H1 (cell line): ENCODE data around the gene CLEC14A. TPM values are rescaled to one million over a fixed set of nuclear protein-coding genes. Genes with fewer than 3 reads are reported as not detected.

Experiments used
- BCL11A ChIP-seq, 2 experiments: IDR thresholded peaks; one replicate each; pipeline ENCODE4 v1.6.1; 2011; ENCODE audit warnings: low read depth in 2 of 2, low read length in 2 of 2, mild to moderate bottlenecking in 2 of 2
- CHD2 ChIP-seq: IDR thresholded peaks from 2 replicates; pipeline ENCODE4 v1.6.1; 2012; ENCODE audit warnings: low read length, improper control_type of control experiment
- GABPA ChIP-seq: IDR thresholded peaks from 2 replicates; pipeline ENCODE4 v1.6.1; 2011; ENCODE audit warnings: mild to moderate bottlenecking, low read length, moderate library complexity, borderline replicate concordance; ENCODE audit not compliant: insufficient read depth
- JUN ChIP-seq: IDR thresholded peaks from 2 replicates; pipeline ENCODE4 v1.6.1; 2011; ENCODE audit warnings: low read depth, mild to moderate bottlenecking, improper control_type of control experiment, low read length
- SP2 ChIP-seq: IDR thresholded peaks from 2 replicates; pipeline ENCODE4 v1.6.1; 2012; ENCODE audit warnings: mild to moderate bottlenecking, low read length, inconsistent platforms
- polyA plus RNA-seq, 7 experiments: library from polyadenylated mRNA; depleted of rRNA in 3 of 7; stranded (reverse) in 5 of 7; unstranded in 2 of 7; fragments of >200 nt in 5 of 7; fragments of 200-250 nt in 2 of 7; gene quantifications; 1 replicate in 5 of 7; 2 replicates in 1 of 7; 4 replicates in 1 of 7; pipeline versions ENCODE4 v1.2.1 to v1.2.3, GENCODE V29; 2011 to 2013; ENCODE audit warnings: missing spikeins in 2 of 7, mixed read lengths in 2 of 7
- total RNA-seq: library from RNA; stranded (reverse); fragmentation: NEBNext Ultra II Directional; extraction: Animal tissue kit (Norgen Biotek cat#: 25700); gene quantifications from 2 replicates; pipeline ENCODE4 v1.2.1, GENCODE V29; 2021

The CLEC14A gene
- total and polyA plus RNA-seq, 2 of the 8 experiments (the other 6 are each of a cell fraction or from before 2014, with no cell fraction given): 0.09 to 0.13 TPM

GRCh38 chr14:38205949-38206665 is 49.8 kb downstream of the CLEC14A start (continued):
- TF ChIP-seq JUN (no peak), BCL11A (IDR thresholded peaks at IDR 0.05; ENCODE audit: low read depth in 2 of 2, low read length in 2 of 2) (no peak), SP2 (no peak), CHD2 (0 out of 2 replicates have a peak, but pooled peaks have one; percentile 16), GABPA (no peak)
- TF ChIP-seq, all 59 proteins: peak for 5
